CD4-positive, alpha-beta T cell (primary cell): ENCODE measurements around the gene COL28A1. TPM values are rescaled to one million over a fixed set of nuclear protein-coding genes. Genes with fewer than 3 reads are reported as not detected.

Source experiments
- ATAC-seq: fragments of 200-7000 bp; cut with Tn5 transposase; one replicate; pipeline ENCODE4 v1.10.0; 2022; ENCODE audit warnings: mild to moderate bottlenecking; ENCODE audit not compliant: poor library complexity
- CTCF ChIA-PET: fragments of 350-600 bp; sonication (Branson Sonifier 250); formaldehyde crosslinking; loops from one replicate; lab custom pipeline; 2021; ENCODE audit warnings: antibody characterized with exemption, inconsistent platforms; lab: Charles Lee
- POLR2A ChIA-PET: fragments of 350-600 bp; sonication (Branson Sonifier 250); formaldehyde crosslinking; loops from one replicate; lab custom pipeline; 2021; ENCODE audit warnings: antibody characterized with exemption, inconsistent platforms; lab: Charles Lee
- DNase-seq, 14 experiments: peaks; one replicate each; pipeline ENCODE4 v3.0.0-alpha.2; 2013 to 2020; ENCODE audit warnings: mixed read lengths in 2 of 14
- H3K27ac ChIP-seq, 2 donors: one replicate each; pipeline versions ENCODE4 v1.5.1 to v1.7.0; 2013; ENCODE audit warnings: low read length in 2 of 2, low read depth in 1 of 2, mild to moderate bottlenecking in 1 of 2
- H3K27me3 ChIP-seq, 2 experiments: 1 replicate in 1 of 2; 2 replicates in 1 of 2; pipeline versions ENCODE4 v1.6.1 to v1.7.0; 2013; ENCODE audit warnings: low read length in 2 of 2, control low read depth in 1 of 2, mild to moderate bottlenecking in 1 of 2, moderate library complexity in 1 of 2; ENCODE audit not compliant: insufficient read depth in 2 of 2, control insufficient read depth in 1 of 2
- H3K36me3 ChIP-seq: one replicate; pipeline ENCODE4 v1.6.1; 2013; ENCODE audit warnings: low read length, control low read depth; ENCODE audit not compliant: insufficient read depth
- H3K4me1 ChIP-seq: one replicate; pipeline ENCODE4 v1.6.1; 2013; ENCODE audit warnings: low read length, control low read depth; ENCODE audit not compliant: insufficient read depth
- H3K4me3 ChIP-seq: one replicate; pipeline ENCODE4 v1.5.1; 2013; ENCODE audit warnings: mild to moderate bottlenecking, low read length, moderate library complexity
- H3K9me3 ChIP-seq, 2 experiments: 1 replicate in 1 of 2; 2 replicates in 1 of 2; pipeline versions ENCODE4 v1.6.1 to v1.7.0; 2013; ENCODE audit warnings: low read length in 2 of 2, mild to moderate bottlenecking in 2 of 2, control low read depth in 1 of 2, moderate library complexity in 1 of 2; ENCODE audit not compliant: control insufficient read depth in 1 of 2, insufficient read depth in 1 of 2
- H3K27ac Mint-ChIP-seq: one replicate; pipeline ENCODE4 v1.8.0; 2020; ENCODE audit warnings: mixed read lengths
- H3K27me3 Mint-ChIP-seq: one replicate; pipeline ENCODE4 v1.8.0; 2021; ENCODE audit warnings: mixed read lengths
- H3K36me3 Mint-ChIP-seq: one replicate; pipeline ENCODE4 v1.8.0; 2021; ENCODE audit warnings: low read depth, mixed read lengths
- H3K4me1 Mint-ChIP-seq: one replicate; pipeline ENCODE4 v1.8.0; 2021; ENCODE audit warnings: low read depth, mixed read lengths
- H3K4me3 Mint-ChIP-seq: one replicate; pipeline ENCODE4 v1.8.0; 2020; ENCODE audit warnings: mild to moderate bottlenecking, mixed read lengths
- H3K9me3 Mint-ChIP-seq: one replicate; pipeline ENCODE4 v1.8.0; 2020; ENCODE audit warnings: mixed read lengths
- CTCF ChIP-seq: fragments of 200-600 bp; IDR thresholded peaks from one replicate; pipeline ENCODE4 v1.8.0; 2022; ENCODE audit warnings: antibody characterized with exemption, mild to moderate bottlenecking
- intact Hi-C, 2 experiments: fragments of 100-400 bp; cut with DNase I in 1 of 2; cut with micrococcal nuclease in 1 of 2; formaldehyde crosslinking; loops; one replicate each; pipeline versions ENCODE4 v1.15.1 to v1.9.0; 2023 to 2025; cut with DNase I, micrococcal nuclease
- total RNA-seq, 174 experiments: library from RNA in 2 of 174; stranded (reverse) in 2 of 174; gene quantifications; one replicate each; pipeline ENCODE4 v1.2.3 and lab custom pipeline; 2021 to 2026

COL28A1 gene
- total RNA-seq, 2 experiments from 2014 or later = 0.22 TPM; not detected in 1

- no peaks in the 10 kb centered on the region for H3K9me3 Mint-ChIP-seq
- no peaks in the 10 kb centered on the region for H3K36me3 ChIP-seq
- intact Hi-C loops = no loop called here
- ChIA-PET POLR2A (no interaction called here), CTCF (interaction anchor here (1.4 kb wide), 1 partner anchor 171 kb away, joined by 4 read pairs; the partner anchor contains the start of gene C1GALT1)
- H3K9me3 ChIP-seq = no peaks in the 10 kb centered on the region
- no peaks in the 10 kb centered on the region for H3K36me3 Mint-ChIP-seq
- ATAC-seq = no peak
- H3K4me1 ChIP-seq = no peaks in the 10 kb centered on the region
- no peak overlapping the region for H3K27ac ChIP-seq
- no peak overlapping the region for H3K27ac Mint-ChIP-seq
- no peak overlapping the region for H3K4me3 Mint-ChIP-seq
- no peak for DNase-seq
- peaks cover 0 to 3% of the 10 kb centered on the region in 2 experiments for H3K27me3 ChIP-seq
- no peak overlapping the region for H3K4me3 ChIP-seq
- H3K27me3 Mint-ChIP-seq = peaks cover 3% of the 10 kb centered on the region
- no peaks in the 10 kb centered on the region for H3K4me1 Mint-ChIP-seq
- TF ChIP-seq CTCF = no peak
Observed at GRCh38 chr7:7352845-7353244, 182.8 kb downstream of the COL28A1 start.

GRCh38 chr7:7351832-7352231 is 183.8 kb downstream of the COL28A1 start:
- no peaks in the 10 kb centered on the region for H3K9me3 Mint-ChIP-seq
- H3K27ac Mint-ChIP-seq = no peak overlapping the region
- H3K36me3 Mint-ChIP-seq = no peaks in the 10 kb centered on the region
- no peaks in the 10 kb centered on the region for H3K36me3 ChIP-seq
- no peaks in the 10 kb centered on the region for H3K4me1 ChIP-seq
- H3K4me3 ChIP-seq = no peak overlapping the region
- DNase-seq (no peak), ATAC-seq (no peak)
- peaks cover 3 to 5% of the 10 kb centered on the region in 2 experiments for H3K27me3 ChIP-seq
- no peaks in the 10 kb centered on the region for H3K9me3 ChIP-seq
- H3K4me3 Mint-ChIP-seq = no peak overlapping the region
- ChIA-PET POLR2A (no interaction called here), CTCF (interaction anchor here (1.4 kb wide), 1 partner anchor 170 kb away, joined by 4 read pairs; the partner anchor contains the start of gene C1GALT1)
- no peak for TF ChIP-seq CTCF
- intact Hi-C loops = no loop called here
- H3K27me3 Mint-ChIP-seq = peaks cover 7% of the 10 kb centered on the region
- no peaks in the 10 kb centered on the region for H3K4me1 Mint-ChIP-seq
- no peak overlapping the region for H3K27ac ChIP-seq

GRCh38 chr7:7351156-7351555 is 184.5 kb downstream of the COL28A1 start:
- no peak overlapping the region for H3K4me3 Mint-ChIP-seq
- ATAC-seq (no peak), DNase-seq (no peak)
- ChIA-PET CTCF (no interaction called here), POLR2A (no interaction called here)
- H3K9me3 Mint-ChIP-seq = no peaks in the 10 kb centered on the region
- Histone ChIP-seq H3K4me1 (no peaks in the 10 kb centered on the region), H3K27ac (no peak overlapping the region), H3K27me3 (peaks cover 3 to 9% of the 10 kb centered on the region in 2 experiments), H3K9me3 (no peaks in the 10 kb centered on the region), H3K36me3 (no peaks in the 10 kb centered on the region), H3K4me3 (no peak overlapping the region)
- no peak for TF ChIP-seq CTCF
- H3K36me3 Mint-ChIP-seq = no peaks in the 10 kb centered on the region
- H3K27me3 Mint-ChIP-seq = peaks cover 7% of the 10 kb centered on the region
- intact Hi-C loops = no loop called here
- H3K27ac Mint-ChIP-seq = no peak overlapping the region
- no peaks in the 10 kb centered on the region for H3K4me1 Mint-ChIP-seq
